HG03575 (cell line): Measurements from ENCODE around the gene TSPAN16.

Experiments used
- ATAC-seq: cut with Tn5 transposase; IDR thresholded peaks from one replicate; pipeline ENCODE4 v1.9.1; 2021; ENCODE audit not compliant: unreplicated experiment, insufficient number of reproducible peaks, low FRiP score; ENCODE audit errors: extremely low read depth

The TSPAN16 gene

GRCh38 chr19:11267316-11268085 is 28.5 kb upstream of the TSPAN16 start:
- ATAC-seq = no peak

GRCh38 chr19:11268783-11269267 is 27.1 kb upstream of the TSPAN16 start:
- no peak for ATAC-seq

GRCh38 chr19:11269408-11269807 is 26.6 kb upstream of the TSPAN16 start:
- no peak for ATAC-seq

GRCh38 chr19:11273296-11273695 is 22.7 kb upstream of the TSPAN16 start:
- ATAC-seq = no peak

- ATAC-seq = no peak
Observed at GRCh38 chr19:11273989-11274388, 22.0 kb upstream of the TSPAN16 start.

- no peak for ATAC-seq
Observed at GRCh38 chr19:11274533-11275086, 21.4 kb upstream of the TSPAN16 start.

- no peak for ATAC-seq
Observed at GRCh38 chr19:11278670-11279069, 17.3 kb upstream of the TSPAN16 start.

GRCh38 chr19:11279505-11280236 is 16.3 kb upstream of the TSPAN16 start:
- ATAC-seq = no peak

GRCh38 chr19:11281356-11282049 is 14.5 kb upstream of the TSPAN16 start:
- ATAC-seq = no peak

- no peak for ATAC-seq
Observed at GRCh38 chr19:11284515-11284914, 11.4 kb upstream of the TSPAN16 start.

- ATAC-seq = no peak
Observed at GRCh38 chr19:11286312-11286974, 9.5 kb upstream of the TSPAN16 start.

- ATAC-seq = no peak
Observed at GRCh38 chr19:11288349-11288748, 7.6 kb upstream of the TSPAN16 start.

- ATAC-seq = no peak
Observed at GRCh38 chr19:11290256-11290655, 5.7 kb upstream of the TSPAN16 start.

- ATAC-seq = no peak
Observed at GRCh38 chr19:11291415-11291814, 4.5 kb upstream of the TSPAN16 start.

- no peak for ATAC-seq
Observed at GRCh38 chr19:11291991-11292390, 4.0 kb upstream of the TSPAN16 start.

GRCh38 chr19:11293433-11294389 is 2.2 kb upstream of the TSPAN16 start:
- no peak for ATAC-seq

GRCh38 chr19:11295180-11295579 is 780 bp upstream of the TSPAN16 start:
- ATAC-seq = no peak

- ATAC-seq = no peak
Observed at GRCh38 chr19:11296264-11296663, 304 bp downstream of the TSPAN16 start.
